GM12874 (cell line): ENCODE data around the gene DTD2.

ENCODE experiments used
- TF ChIP-seq, protein P1 (sequence below): IDR thresholded peaks from 2 replicates; pipeline ENCODE4 v1.5.1; 2011; ENCODE audit warnings: low read depth, mild to moderate bottlenecking, control low read depth, low read length, moderate library complexity; ENCODE audit not compliant: insufficient read depth

DTD2 gene

DNA sequence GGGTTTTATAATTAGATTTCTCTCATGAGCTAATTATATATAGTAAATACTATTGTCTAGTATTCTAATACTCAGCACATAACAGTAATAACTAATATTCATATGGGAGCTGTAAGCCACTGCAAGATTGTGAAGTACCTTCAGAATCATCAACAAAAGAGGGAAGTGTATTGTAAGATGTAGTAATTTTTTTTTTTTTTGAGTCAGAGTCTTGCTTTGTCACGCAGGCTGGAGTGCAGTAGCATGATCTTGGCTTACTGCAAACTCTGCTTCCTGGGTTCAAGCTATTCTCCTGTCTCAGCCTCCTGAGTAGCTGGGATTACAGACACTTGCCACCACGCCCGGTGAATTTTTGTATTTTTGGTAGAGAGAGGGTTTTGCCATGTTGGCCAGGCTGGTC, 27.4 kb upstream of the DTD2 start:
- TF ChIP-seq, protein P1, sequence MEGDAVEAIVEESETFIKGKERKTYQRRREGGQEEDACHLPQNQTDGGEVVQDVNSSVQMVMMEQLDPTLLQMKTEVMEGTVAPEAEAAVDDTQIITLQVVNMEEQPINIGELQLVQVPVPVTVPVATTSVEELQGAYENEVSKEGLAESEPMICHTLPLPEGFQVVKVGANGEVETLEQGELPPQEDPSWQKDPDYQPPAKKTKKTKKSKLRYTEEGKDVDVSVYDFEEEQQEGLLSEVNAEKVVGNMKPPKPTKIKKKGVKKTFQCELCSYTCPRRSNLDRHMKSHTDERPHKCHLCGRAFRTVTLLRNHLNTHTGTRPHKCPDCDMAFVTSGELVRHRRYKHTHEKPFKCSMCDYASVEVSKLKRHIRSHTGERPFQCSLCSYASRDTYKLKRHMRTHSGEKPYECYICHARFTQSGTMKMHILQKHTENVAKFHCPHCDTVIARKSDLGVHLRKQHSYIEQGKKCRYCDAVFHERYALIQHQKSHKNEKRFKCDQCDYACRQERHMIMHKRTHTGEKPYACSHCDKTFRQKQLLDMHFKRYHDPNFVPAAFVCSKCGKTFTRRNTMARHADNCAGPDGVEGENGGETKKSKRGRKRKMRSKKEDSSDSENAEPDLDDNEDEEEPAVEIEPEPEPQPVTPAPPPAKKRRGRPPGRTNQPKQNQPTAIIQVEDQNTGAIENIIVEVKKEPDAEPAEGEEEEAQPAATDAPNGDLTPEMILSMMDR = no peak

DNA sequence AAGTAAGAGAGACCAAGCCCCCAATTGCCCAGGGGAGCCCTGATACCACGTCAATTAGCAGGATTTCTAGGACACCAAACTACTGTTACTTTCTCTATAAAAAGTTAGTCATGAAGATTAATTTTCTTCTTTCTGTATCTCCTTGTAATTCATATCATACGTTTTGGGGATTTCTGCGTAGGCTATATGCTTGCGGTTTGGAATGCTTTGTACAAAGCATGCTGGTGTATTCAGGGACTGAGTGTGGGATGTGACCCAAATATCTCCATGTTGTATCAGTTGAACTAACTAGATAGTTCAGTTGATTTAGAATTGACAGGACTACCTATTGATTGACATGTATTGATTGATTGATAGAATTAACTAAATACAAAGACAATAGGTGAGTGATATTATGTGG, 22.9 kb upstream of the DTD2 start:
- TF ChIP-seq, protein P1 = no peak

DNA sequence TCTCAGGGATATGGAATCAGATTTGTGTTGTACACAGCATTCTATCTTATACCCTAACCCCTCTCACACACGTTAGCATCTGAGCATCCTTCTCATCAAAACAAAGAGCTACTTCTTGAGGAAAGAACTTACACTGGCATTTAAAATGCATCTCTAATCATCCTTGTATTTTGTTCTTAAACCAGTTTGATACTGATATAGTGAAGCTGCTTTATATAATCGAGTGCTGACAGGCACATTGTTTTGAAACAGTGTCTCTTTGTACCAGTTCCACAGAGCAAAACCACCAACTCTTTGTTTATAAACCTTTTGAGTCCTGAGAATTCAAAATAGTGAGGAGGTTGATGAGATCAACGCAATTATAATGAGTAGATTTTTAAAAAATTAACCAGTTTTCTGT, 21.7 kb upstream of the DTD2 start:
- TF ChIP-seq, protein P1 = no peak

DNA sequence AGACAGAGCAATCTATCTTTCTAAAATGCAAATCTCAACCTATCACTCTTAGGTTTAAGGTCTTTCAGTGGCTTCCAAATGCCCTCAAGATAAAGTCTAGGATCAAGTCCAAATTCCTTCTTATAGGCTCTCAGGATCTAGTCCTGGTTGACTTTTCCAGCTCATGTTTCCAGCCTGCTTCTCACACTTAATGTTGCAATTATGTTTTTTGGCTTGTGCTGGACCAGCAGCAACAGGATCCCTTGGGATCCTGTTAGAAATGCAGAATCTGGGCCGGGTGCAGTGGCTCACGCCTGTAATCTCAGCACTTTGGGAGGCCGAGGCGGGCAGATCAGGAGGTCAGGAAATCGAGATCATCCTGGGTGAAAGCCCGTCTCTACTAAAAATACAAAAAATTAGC, 19.9 kb upstream of the DTD2 start:
- TF ChIP-seq, protein P1 = no peak

DNA sequence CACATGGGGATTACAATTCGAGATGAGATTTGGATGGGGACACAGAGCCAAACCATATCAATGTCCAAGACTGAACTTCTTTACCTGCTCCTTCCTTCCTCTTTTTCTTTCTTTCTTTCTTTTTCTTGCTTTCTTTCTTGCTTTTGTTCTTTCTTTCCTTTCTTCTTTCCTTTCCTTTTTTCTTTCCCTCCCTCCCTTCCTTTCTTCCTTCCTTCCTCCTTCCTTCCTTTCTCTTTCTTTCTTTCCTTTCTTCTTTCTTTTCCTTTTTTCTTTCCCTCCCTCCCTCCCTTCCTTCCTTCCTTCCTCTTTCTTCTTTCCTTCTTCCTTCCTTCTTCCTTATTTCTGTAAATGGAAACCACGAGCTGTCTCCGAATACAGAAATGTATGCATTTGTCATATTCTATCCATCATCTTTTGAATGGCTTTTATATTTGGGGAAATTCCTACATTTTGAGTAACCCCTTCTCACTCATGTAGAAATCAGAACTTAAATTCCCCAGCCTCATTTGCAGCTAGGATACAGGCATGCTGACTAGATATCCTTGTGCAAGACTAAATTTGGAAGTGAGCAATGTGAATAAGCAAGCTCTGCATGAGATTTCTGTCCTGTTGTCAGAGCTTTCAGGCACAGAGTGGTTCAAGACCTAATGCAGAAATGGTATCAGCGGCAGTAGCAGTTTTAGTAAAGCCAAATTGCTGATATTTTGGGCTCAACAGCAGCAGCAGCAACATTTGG, 19.0 kb upstream of the DTD2 start:
- TF ChIP-seq, protein P1 = no peak

DNA sequence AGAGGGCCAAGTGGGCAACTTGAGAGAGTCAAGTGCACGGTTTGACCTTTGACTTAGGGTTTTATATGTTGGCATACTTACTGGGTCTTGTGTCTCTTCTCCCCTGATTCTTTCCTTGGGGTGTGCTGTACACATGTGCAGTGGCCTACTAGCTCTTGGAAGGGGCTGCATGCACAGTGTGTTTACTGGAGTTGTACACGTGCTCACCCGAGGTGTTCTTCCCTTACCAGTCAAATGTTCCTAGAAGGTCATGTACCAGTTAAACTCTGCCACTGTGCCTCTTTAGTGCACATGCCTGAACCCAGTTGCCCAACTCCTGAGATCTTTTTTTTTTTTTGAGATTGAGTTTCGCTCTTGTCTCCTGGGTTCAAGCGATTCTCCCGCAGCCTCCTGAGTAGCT, 9.2 kb upstream of the DTD2 start:
- TF ChIP-seq, protein P1 = no peak

DNA sequence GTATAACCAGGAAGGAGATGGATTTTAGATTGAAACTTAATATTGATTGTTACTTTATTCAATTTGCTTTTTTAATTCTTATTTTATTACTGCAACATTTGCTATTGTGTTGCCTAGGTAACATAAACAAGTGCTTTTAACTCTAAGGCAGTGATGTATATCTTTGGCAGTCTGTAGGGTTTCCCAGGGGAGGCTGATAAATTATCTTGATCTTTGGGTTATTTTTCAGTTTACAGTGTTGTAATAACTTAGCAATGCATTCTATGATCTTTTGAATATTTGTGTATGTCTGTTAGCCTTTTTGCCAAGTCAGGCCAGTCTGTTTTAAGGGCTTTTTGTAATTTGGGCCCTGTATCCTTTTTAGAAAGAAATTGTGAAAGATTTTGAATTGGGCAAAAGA, 7.8 kb upstream of the DTD2 start:
- TF ChIP-seq, protein P1 = no peak

DNA sequence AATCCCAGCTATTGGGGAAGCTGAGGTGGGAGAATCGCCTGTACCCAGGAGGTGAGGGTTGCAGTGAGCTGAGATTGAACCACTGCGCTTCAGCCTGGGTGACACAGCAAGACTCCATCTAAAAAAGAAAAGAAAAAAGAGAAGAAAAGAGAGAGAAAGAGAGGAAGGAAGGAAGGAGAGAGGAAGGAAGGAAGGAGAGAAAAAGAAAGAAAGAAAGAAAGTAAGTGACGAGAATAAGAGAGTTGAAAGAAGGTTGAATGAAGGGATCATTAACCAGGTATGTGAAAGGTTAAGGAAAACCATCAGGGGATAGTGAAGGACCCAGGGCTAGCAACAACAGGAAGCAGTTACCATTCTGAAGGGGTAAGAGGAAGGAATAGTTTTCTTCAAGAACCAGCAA, 4.2 kb upstream of the DTD2 start:
- TF ChIP-seq, protein P1 = no peak
